Lower leg skin (tissue), 3 donors: ENCODE results near the gene CBFA2T3.

Source experiments
- CTCF ChIP-seq, 3 donors: fragments of 450-650 bp; IDR thresholded peaks; one replicate each; pipeline ENCODE4 v1.5.1; 2016; ENCODE audit warnings: antibody characterized with exemption in 3 of 3, mild to moderate bottlenecking in 3 of 3, moderate library complexity in 2 of 3
- POLR2A ChIP-seq, 2 donors: fragments of 450-650 bp; IDR thresholded peaks; one replicate each; pipeline ENCODE4 v1.6.1; 2016 to 2017; ENCODE audit warnings: antibody characterized with exemption in 2 of 2, mild to moderate bottlenecking in 1 of 2, moderate library complexity in 1 of 2

DNA sequence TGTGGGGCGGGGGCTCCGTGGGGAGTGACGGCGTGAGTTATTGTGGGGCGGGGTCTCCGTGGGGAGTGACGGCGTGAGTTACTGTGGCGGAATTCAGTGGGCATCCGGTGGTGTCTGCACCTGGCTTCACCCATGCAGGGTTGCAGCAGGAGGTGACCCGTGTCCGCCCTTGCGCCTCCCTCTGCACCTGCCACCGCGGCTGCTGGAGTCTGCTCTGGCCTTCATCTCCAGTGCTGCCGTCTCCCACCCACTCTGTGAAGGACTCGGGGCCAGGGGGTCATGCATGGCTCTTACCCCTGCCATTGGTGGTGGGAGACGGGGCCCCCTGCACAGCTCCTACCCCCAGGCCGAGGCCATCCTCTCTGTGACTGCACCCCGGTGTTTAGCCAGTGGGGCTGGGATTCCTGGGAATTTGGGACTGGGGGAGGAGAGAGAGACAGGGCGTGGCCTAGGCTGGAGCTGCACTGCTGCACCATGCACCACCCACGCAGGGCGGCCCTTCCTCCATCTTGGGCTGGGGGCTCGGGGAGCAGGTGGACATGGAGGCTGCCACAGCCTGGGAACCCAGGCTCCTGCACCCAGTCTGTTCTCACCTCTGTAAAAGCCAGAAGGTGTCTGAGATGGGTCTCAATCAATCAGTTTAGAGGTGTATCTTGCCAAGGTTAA is 109.3 kb downstream of the CBFA2T3 start:
- TF ChIP-seq CTCF (IDR thresholded peaks at IDR 0.05) (no peak), POLR2A (IDR thresholded peaks at IDR 0.05) (no peak)
